GM12873 (cell line): ENCODE measurements around the gene PLAC9.

Source experiments
- TF ChIP-seq, protein P1 (sequence below): IDR thresholded peaks from 2 replicates; pipeline ENCODE4 v1.5.1; 2012; ENCODE audit warnings: low read depth, mild to moderate bottlenecking, moderate library complexity, low read length, control low read depth; ENCODE audit not compliant: insufficient read depth; ENCODE audit errors: missing control alignments

The PLAC9 gene

DNA sequence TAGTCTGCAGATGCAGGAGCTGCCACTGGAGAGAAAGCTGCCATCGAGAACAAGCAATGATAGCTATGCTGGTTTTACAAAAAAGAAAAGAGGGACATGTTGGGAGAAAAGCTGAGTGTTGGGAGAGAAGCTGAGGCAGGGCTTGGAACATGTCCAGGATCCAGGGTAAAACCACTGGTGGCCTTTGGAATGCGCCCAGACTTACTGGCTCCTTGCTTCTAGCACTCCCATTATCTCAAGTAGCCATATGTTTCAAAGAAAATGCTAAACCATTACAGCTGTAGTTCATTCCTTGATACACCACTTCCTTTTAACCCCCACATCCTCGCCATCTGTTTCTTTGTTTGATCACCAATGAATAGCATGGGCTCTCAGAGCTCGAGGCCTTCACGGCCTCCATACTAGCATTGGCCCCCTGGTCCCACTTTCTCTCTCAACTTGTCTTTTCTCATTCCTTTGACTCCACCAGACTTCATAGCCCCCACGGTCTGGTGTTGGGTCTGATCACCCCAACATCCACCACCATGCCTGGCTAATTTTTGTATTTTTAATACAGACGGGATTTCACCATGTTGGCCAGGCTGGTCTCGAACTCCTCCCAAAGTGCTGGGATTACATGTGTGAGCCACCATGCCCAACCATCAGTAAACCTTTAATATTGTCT lies 23.8 kb upstream of the PLAC9 start:
- TF ChIP-seq, protein P1, sequence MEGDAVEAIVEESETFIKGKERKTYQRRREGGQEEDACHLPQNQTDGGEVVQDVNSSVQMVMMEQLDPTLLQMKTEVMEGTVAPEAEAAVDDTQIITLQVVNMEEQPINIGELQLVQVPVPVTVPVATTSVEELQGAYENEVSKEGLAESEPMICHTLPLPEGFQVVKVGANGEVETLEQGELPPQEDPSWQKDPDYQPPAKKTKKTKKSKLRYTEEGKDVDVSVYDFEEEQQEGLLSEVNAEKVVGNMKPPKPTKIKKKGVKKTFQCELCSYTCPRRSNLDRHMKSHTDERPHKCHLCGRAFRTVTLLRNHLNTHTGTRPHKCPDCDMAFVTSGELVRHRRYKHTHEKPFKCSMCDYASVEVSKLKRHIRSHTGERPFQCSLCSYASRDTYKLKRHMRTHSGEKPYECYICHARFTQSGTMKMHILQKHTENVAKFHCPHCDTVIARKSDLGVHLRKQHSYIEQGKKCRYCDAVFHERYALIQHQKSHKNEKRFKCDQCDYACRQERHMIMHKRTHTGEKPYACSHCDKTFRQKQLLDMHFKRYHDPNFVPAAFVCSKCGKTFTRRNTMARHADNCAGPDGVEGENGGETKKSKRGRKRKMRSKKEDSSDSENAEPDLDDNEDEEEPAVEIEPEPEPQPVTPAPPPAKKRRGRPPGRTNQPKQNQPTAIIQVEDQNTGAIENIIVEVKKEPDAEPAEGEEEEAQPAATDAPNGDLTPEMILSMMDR = no peak

DNA sequence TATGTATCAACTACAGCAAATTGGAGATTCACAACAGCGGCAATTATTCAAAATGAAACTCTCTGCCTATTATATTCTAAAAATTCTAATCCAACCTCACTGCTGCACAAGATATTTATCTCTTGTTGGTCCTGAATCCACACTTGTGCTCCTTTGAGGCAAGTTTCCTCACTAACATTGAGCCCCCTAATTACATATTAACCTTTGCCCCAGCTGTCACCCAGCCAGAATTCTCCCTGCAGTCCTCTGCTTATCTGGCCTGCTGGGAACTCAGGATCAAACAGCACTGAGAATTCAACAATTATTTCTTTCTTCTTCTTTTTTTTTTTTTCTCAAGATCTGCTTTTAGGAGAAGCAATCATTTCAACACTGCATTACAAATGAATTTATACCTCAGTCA lies 21.5 kb upstream of the PLAC9 start:
- TF ChIP-seq, protein P1 = no peak

DNA sequence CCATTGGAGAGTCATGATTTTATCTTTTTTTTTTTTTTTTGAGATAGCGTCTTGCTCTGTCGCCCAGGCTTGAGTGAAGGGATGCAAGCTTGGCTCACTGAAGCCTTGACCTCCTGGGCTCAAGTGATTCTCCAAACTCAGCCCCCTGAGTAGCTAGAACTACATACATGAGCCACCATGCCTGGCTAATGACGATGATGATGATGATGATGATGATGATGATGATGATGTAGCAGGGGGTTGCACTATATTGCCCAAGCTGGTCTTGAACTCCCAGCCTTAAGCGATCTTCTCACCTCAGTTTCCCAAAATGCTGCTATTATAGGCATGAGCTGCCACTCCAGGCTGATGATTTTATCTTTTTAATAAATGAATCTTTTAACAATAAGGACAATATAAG lies 13.9 kb upstream of the PLAC9 start:
- TF ChIP-seq, protein P1 = no peak

DNA sequence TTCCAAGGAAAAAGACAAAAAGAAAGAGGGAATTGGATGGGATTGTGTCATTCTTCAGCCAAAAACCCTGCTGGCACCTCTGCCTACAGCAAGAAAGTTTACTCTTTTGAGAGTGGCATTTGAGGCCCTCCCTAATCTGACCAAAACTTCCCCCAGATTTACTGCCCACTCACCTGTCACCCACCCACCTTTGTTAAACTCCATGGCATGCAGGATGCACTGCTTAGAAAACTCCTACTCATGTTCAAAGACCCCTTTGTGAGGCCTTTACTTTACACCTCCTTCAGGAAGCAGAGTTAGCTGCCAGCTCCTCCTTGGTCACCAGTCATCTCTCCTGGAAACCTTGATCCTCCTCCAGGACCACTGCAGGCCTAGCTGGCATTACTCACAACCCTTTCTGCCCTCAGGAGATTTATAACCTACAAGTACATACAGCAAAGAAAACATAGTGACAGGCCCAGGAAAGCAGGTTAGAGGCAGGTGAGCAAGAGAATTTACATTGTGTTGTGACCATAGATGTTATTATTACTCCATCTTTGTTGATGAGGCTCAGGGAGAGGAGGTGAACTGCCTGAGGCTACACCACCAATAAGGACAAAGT lies 10.3 kb upstream of the PLAC9 start:
- TF ChIP-seq, protein P1 = no peak

DNA sequence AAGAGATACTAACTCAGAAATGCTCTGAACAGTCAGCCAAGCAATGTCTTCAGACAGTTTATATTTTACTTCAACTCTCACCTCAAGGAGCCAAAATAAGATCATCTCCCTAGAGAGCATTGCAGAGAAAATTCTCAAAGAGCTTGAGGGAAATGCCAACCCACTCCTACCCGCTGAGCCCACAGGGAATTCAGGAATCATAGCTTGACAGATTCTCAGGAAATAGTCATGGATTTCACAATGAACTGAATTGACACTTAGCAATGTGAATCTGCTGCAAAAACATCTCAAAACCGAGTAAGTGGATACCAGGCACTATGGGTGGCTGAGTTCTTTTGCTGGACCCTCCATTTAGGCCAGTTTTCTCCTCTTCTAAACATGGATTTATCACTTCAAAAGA lies 9.8 kb upstream of the PLAC9 start:
- TF ChIP-seq, protein P1 = no peak

DNA sequence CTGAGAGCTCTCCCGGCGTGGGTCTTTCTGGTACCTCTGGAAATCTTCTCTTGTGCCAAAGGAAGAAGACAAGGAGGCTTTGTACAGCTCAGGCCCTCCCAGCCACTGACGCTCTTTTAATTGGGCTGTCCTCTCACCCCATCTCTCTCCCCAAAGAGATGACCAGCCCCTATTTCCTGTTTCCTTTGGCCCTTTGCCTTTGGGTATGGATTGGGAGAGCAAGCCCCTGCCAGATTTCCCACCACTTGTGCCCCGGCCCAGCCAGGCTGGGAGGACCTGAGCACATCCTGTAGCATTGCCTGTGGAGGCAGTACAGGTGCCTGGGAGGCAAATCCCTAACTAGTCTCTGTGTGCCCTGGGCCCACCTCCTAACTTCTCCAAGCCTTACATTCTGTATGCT lies 5.7 kb upstream of the PLAC9 start:
- TF ChIP-seq, protein P1 = no peak

DNA sequence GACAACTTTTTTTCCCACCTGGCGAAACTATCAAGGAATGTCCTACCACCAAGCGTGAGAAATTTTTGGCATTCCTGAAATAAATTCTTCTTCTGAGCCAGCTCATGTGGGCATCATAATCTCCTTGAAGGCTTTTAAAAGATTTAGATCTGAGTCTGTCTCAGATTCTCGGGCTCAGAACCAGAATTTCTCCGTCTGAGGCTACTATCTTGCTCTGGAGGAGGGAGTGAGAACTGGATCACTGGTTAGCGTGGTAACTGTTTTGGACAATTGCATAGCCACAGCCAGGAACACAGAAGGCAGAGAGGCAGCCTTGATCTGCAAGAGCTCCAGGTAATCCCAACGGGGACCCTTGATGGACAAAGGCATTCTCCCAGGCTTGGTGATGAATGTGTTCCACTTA lies 1.0 kb upstream of the PLAC9 start:
- TF ChIP-seq, protein P1 = no peak
